ENCODE data around the gene MAF.

MAF gene

DNA sequence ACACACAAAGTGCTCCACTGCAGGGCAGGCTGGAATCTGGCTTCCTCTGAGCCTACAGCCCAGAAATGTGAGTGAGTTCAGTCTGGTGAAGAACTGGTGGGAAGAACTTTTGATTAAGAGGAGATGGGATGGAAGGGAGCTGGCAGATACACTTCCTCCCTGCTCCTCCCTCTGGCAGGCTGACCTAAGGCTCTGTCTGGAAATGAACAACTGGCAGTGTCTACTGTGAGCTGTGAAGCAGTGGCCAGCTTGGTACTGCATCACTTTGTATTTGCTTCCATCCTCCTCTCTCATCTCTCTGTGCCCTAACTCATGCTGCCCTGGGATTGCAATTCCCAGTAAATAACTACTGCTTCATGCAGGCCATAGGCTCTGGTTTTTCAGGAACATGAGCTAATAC, 45.6 kb downstream of the MAF start:
- intact Hi-C loops (cut with DNase I), result no loop called here
- no peak for DNase-seq

DNA sequence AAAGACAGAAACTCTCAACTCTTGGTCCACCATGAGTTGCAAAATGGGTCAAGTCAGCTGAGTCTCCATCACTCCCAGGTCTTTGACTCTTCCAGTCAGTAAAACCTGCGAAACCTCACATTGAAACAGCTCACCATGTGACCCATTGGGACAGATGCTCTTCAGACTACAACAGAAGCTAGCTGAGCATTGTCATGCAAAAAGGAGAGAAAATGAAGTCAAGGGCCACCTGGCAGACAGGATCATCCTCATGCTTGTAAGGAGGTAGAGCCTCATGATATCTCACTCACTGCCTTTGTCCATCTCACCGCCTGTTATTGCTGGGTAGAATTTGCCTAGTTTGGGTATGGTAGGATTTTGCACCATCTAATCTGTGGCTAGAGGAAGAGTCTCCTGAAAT, 50.2 kb downstream of the MAF start:
- intact Hi-C loops (cut with DNase I), result no loop called here
- no peak for DNase-seq

DNA sequence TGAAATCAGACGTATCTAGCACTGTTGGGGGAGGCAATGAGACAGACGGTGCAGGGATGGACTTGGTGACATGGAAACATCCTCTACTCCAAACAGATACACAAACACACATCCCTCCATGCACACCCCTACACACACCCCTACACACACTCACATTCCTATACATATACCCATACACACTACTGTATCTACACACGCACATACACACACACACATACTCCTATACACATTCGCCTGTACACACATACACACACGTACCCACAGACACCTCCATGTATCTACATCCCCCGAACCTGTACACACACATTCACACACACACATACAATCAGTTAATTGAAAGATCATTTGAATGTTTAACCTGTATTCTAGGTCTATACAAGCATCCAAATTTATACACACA, 53.5 kb downstream of the MAF start:
- no peak for DNase-seq
- intact Hi-C loops (cut with DNase I), result no loop called here

Data from posterior cingulate gyrus (tissue), 11 donors.